HG03066 (cell line): ENCODE measurements around the gene SLC2A3.
"Not testable (repeated sequence)": the region's sequence is repeated elsewhere in the genome, so short reads cannot be mapped to it uniquely, and the experiment has no call there.

Source experiments
- ATAC-seq: cut with Tn5 transposase; IDR thresholded peaks from one replicate; pipeline ENCODE4 v1.9.1; 2021; ENCODE audit warnings: low read depth; ENCODE audit not compliant: unreplicated experiment

SLC2A3 gene

GRCh38 chr12:7917392-7918267 is 18.4 kb downstream of the SLC2A3 start:
- ATAC-seq = no peak

- ATAC-seq = no peak
Observed at GRCh38 chr12:7916936-7917335, 19.1 kb downstream of the SLC2A3 start.

GRCh38 chr12:7915661-7916403 is 20.2 kb downstream of the SLC2A3 start:
- no peak for ATAC-seq

GRCh38 chr12:7910106-7910505 is 25.9 kb downstream of the SLC2A3 start:
- not testable (repeated sequence) for ATAC-seq

GRCh38 chr12:7907009-7907408 is 29.0 kb downstream of the SLC2A3 start:
- ATAC-seq = no peak

- ATAC-seq = not testable (repeated sequence)
Observed at GRCh38 chr12:7906303-7906702, 29.7 kb downstream of the SLC2A3 start.

- ATAC-seq = not testable (repeated sequence)
Observed at GRCh38 chr12:7905600-7906125, 30.3 kb downstream of the SLC2A3 start.

- no peak for ATAC-seq
Observed at GRCh38 chr12:7905071-7905470, 30.9 kb downstream of the SLC2A3 start.

GRCh38 chr12:7902416-7902815 is 33.6 kb downstream of the SLC2A3 start:
- not testable (repeated sequence) for ATAC-seq

- no peak for ATAC-seq
Observed at GRCh38 chr12:7899755-7900154, 36.2 kb downstream of the SLC2A3 start.

GRCh38 chr12:7896726-7897125 is 39.3 kb downstream of the SLC2A3 start:
- not testable (repeated sequence) for ATAC-seq

GRCh38 chr12:7892186-7892980 is 43.6 kb downstream of the SLC2A3 start:
- no peak for ATAC-seq

- ATAC-seq = no peak
Observed at GRCh38 chr12:7884689-7885088, 51.3 kb downstream of the SLC2A3 start.

- not testable (repeated sequence) for ATAC-seq
Observed at GRCh38 chr12:7881736-7882120, 54.3 kb downstream of the SLC2A3 start.

- ATAC-seq = not testable (repeated sequence)
Observed at GRCh38 chr12:7880952-7881735, 54.8 kb downstream of the SLC2A3 start.

GRCh38 chr12:7879246-7879645 is 56.7 kb downstream of the SLC2A3 start:
- ATAC-seq = no peak

- no peak for ATAC-seq
Observed at GRCh38 chr12:7877420-7877819, 58.6 kb downstream of the SLC2A3 start.

GRCh38 chr12:7872566-7873319 is 63.2 kb downstream of the SLC2A3 start, which contains the start of gene SLC2A14:
SLC2A14 (minus strand) TSS chr12:7872915; CDS start chr12:7869880, 3,035 bp downstream.
- ATAC-seq = no peak

GRCh38 chr12:7870335-7870734 is 65.7 kb downstream of the SLC2A3 start:
- ATAC-seq = no peak
